HG03521 (cell line): ENCODE data around the gene ZFP36L1.

Experiments used
- ATAC-seq: cut with Tn5 transposase; IDR thresholded peaks from one replicate; pipeline ENCODE4 v1.9.1; 2021; ENCODE audit warnings: mild to moderate bottlenecking, moderate library complexity; ENCODE audit not compliant: unreplicated experiment

ZFP36L1 gene

GRCh38 chr14:68796418-68797101 lies 3.7 kb upstream of the ZFP36L1 start:
- ATAC-seq: no peak

- peak; percentile 34 for ATAC-seq
These were observed 2.9 kb upstream of the ZFP36L1 start for GRCh38 chr14:68795597-68796417.

GRCh38 chr14:68794851-68795596 lies 2.2 kb upstream of the ZFP36L1 start:
- ATAC-seq: no peak

GRCh38 chr14:68794130-68794850 lies 1.4 kb upstream of the ZFP36L1 start:
- no peak for ATAC-seq

GRCh38 chr14:68793734-68794129 lies 865 bp upstream of the ZFP36L1 start:
- ATAC-seq: no peak

- ATAC-seq: no peak
These were observed 239 bp downstream of the ZFP36L1 start for GRCh38 chr14:68792678-68792978.

GRCh38 chr14:68791902-68792677 lies 777 bp downstream of the ZFP36L1 start:
- no peak for ATAC-seq

GRCh38 chr14:68791078-68791901 lies 1.6 kb downstream of the ZFP36L1 start:
- no peak for ATAC-seq

GRCh38 chr14:68790644-68791077 lies 2.2 kb downstream of the ZFP36L1 start:
- ATAC-seq: no peak

GRCh38 chr14:68789821-68790643 lies 2.8 kb downstream of the ZFP36L1 start:
- ATAC-seq: no peak

- no peak for ATAC-seq
These were observed 3.7 kb downstream of the ZFP36L1 start for GRCh38 chr14:68788996-68789820.

- no peak for ATAC-seq
These were observed 4.4 kb downstream of the ZFP36L1 start for GRCh38 chr14:68788275-68788995.

- ATAC-seq: no peak
These were observed 5.5 kb downstream of the ZFP36L1 start for GRCh38 chr14:68787092-68787992.

GRCh38 chr14:68786491-68787091 lies 6.3 kb downstream of the ZFP36L1 start:
- no peak for ATAC-seq
